ENCODE measurements around the gene PAX2. TPM values are rescaled to one million over a fixed set of nuclear protein-coding genes. Genes with fewer than 3 reads are reported as not detected.

The PAX2 gene
- total and polyA plus RNA-seq, 2 of the 13 experiments (the other 11 are each of a cell fraction or from before 2014, with no cell fraction given), result not detected

DNA sequence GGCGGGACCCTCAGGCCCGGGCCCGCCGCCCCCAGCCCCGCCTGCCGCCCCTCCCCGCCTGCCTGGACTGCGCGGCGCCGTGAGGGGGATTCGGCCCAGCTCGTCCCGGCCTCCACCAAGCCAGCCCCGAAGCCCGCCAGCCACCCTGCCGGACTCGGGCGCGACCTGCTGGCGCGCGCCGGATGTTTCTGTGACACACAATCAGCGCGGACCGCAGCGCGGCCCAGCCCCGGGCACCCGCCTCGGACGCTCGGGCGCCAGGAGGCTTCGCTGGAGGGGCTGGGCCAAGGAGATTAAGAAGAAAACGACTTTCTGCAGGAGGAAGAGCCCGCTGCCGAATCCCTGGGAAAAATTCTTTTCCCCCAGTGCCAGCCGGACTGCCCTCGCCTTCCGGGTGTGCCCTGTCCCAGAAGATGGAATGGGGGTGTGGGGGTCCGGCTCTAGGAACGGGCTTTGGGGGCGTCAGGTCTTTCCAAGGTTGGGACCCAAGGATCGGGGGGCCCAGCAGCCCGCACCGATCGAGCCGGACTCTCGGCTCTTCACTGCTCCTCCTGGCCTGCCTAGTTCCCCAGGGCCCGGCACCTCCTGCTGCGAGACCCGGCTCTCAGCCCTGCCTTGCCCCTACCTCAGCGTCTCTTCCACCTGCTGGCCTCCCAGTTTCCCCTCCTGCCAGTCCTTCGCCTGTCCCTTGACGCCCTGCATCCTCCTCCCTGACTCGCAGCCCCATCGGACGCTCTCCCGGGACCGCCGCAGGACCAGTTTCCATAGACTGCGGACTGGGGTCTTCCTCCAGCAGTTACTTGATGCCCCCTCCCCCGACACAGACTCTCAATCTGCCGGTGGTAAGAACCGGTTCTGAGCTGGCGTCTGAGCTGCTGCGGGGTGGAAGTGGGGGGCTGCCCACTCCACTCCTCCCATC, 82.7 kb downstream of the PAX2 start (continued):
- TF ChIP-seq, protein P1, sequence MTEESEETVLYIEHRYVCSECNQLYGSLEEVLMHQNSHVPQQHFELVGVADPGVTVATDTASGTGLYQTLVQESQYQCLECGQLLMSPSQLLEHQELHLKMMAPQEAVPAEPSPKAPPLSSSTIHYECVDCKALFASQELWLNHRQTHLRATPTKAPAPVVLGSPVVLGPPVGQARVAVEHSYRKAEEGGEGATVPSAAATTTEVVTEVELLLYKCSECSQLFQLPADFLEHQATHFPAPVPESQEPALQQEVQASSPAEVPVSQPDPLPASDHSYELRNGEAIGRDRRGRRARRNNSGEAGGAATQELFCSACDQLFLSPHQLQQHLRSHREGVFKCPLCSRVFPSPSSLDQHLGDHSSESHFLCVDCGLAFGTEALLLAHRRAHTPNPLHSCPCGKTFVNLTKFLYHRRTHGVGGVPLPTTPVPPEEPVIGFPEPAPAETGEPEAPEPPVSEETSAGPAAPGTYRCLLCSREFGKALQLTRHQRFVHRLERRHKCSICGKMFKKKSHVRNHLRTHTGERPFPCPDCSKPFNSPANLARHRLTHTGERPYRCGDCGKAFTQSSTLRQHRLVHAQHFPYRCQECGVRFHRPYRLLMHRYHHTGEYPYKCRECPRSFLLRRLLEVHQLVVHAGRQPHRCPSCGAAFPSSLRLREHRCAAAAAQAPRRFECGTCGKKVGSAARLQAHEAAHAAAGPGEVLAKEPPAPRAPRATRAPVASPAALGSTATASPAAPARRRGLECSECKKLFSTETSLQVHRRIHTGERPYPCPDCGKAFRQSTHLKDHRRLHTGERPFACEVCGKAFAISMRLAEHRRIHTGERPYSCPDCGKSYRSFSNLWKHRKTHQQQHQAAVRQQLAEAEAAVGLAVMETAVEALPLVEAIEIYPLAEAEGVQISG (CRISPR knock-in tag; IDR thresholded peaks at IDR 0.05), result no peak
- TF ChIP-seq FOXM1 (CRISPR knock-in tag; IDR thresholded peaks at IDR 0.05) (no peak), HDAC2 (CRISPR knock-in tag; IDR thresholded peaks at IDR 0.05) (no peak), ZBTB3 (CRISPR knock-in tag; IDR thresholded peaks at IDR 0.05; ENCODE audit: borderline replicate concordance, low read depth) (no peak), NONO (IDR thresholded peaks at IDR 0.05) (no peak), NONO (CRISPR knock-in tag; conservative IDR thresholded peaks at IDR 0.05) (no peak)

DNA sequence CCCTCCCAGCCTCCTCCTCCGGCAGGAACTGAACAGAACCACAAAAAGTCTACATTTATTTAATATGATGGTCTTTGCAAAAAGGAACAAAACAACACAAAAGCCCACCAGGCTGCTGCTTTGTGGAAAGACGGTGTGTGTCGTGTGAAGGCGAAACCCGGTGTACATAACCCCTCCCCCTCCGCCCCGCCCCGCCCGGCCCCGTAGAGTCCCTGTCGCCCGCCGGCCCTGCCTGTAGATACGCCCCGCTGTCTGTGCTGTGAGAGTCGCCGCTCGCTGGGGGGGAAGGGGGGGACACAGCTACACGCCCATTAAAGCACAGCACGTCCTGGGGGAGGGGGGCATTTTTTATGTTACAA, 83.3 kb downstream of the PAX2 start:
- ChIA-PET POLR2A (no interaction called here), CTCF (ENCODE audit: low intra/inter-chr PET ratio, low total read pairs) (no interaction called here)
- Histone ChIP-seq H3K4me2 (ENCODE audit: low read depth, low read length) (peak overlapping the region; percentile 92), H3K27ac (ENCODE audit: extremely low read length, insufficient read depth, low read length) (no peak overlapping the region), H3K27me3 (ENCODE audit: control insufficient read depth in 1 of 2, insufficient read depth in 2 of 2, low read length in 2 of 2) (peaks cover 16 to 74% of the 10 kb centered on the region in 2 experiments), H3K9ac (ENCODE audit: insufficient read depth, low read depth, low read length) (no peak overlapping the region), H3K4me1 (ENCODE audit: insufficient read depth, low read length) (peaks cover 33% of the 10 kb centered on the region), H3K4me3 (replicated peaks in 1 of 3; ENCODE audit: insufficient read depth in 1 of 3, low read depth in 2 of 3, low read length in 3 of 3) (peak overlapping the region; percentile 30 to 79 (median 57); a peak in 5 of 6 replicates), H2AFZ (ENCODE audit: low read length) (no peak overlapping the region), H3K9me3 (ENCODE audit: low read length) (no peaks in the 10 kb centered on the region), H3K79me2 (ENCODE audit: insufficient read depth, low read length) (no peaks in the 10 kb centered on the region), H3K36me3 (replicated peaks in 1 of 2; ENCODE audit: control insufficient read depth in 1 of 2, insufficient read depth in 2 of 2, low read length in 2 of 2) (no peaks in the 10 kb centered on the region), H4K20me1 (ENCODE audit: insufficient read depth, low read length) (no peaks in the 10 kb centered on the region)
- BruUV-seq (replicated peaks), result no TSS peak
- peak; percentile 36 for ATAC-seq
- no peak for DNase-seq (ENCODE audit: low spot score)
- intact Hi-C loops (cut with micrococcal nuclease; ENCODE audit: unreplicated experiment) (loop anchor here (5.0 kb wide), 1 partner anchor 49 kb away; no protein-coding TSS in a partner anchor), in situ Hi-C loops (cut with HindIII; ENCODE audit: extremely low pct_ligation_motif_present, low pct_unique_long_range_greater_than_20kb) (no loop called here)
- TF ChIP-seq, protein P2, sequence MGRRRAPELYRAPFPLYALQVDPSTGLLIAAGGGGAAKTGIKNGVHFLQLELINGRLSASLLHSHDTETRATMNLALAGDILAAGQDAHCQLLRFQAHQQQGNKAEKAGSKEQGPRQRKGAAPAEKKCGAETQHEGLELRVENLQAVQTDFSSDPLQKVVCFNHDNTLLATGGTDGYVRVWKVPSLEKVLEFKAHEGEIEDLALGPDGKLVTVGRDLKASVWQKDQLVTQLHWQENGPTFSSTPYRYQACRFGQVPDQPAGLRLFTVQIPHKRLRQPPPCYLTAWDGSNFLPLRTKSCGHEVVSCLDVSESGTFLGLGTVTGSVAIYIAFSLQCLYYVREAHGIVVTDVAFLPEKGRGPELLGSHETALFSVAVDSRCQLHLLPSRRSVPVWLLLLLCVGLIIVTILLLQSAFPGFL (CRISPR knock-in tag; IDR thresholded peaks at IDR 0.05), result no peak
- no peak for TF ChIP-seq NFE2 (CRISPR knock-in tag; IDR thresholded peaks at IDR 0.05)
- WGBS (ENCODE audit: low lambda C conversion rate), result 3% methylated on average over 20 of the region's 20 CpGs
- FAIRE-seq, result no peak

Measured in HepG2 (cell line).